ENCODE data around the gene PDE4A.
"Not testable (repeated sequence)": the region's sequence is repeated elsewhere in the genome, so short reads cannot be mapped to it uniquely, and the experiment has no call there.

PDE4A gene

GRCh38 chr19:10403137-10404021 lies 17.0 kb upstream of the PDE4A start, which contains the start of gene CDC37:
CDC37 (minus strand) TSS chr19:10403542; CDS start chr19:10403479, 63 bp downstream.
- DNase-seq (ENCODE audit: low spot score) (peak; percentile 96), FAIRE-seq (no peak)

DNA sequence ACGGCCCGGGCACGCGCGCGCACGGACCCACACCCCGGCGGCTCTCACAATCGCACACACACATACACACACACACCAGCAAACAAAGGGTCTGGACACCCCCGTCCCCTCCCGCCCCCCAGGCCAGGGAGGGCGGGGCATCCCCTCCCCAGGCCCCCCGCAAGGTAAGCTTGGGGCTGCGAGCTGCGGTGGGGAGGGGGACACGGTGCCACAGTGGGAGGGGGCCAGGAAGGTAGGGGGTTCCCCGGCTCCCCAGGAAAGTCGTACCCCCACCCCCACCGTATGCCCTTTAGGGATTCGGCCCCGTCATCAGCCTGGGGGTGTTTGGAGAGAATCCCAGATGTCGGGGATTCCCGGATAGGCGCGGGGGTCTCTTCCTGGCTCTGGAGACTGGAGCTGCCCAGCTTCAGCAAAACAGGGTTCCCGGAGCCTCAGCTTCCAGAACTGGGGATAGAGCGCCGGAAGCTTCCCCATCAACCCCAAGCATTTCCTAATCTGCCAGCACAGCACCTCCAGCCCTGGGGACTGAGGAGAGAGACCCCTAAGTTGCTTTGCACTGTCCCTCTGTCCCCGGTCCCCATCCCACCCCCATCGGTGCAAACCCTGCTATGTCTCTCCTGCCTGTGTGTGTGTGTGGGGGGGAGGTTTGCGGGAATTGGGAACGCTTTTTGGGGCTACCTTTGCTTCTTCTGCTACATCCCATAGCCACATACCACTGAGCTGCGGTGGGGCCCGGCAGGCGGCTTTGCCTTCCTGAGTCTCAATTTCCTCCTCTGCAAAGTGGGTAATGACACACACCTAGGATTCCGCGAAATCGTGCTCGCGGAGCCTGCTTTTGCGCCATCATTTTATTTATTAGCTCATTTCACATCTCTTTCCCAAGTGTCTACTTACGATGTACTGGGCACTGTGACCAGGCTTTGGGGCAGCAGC lies 15.2 kb upstream of the PDE4A start:
- FAIRE-seq (no peak), DNase-seq (ENCODE audit: low spot score) (no peak)

DNA sequence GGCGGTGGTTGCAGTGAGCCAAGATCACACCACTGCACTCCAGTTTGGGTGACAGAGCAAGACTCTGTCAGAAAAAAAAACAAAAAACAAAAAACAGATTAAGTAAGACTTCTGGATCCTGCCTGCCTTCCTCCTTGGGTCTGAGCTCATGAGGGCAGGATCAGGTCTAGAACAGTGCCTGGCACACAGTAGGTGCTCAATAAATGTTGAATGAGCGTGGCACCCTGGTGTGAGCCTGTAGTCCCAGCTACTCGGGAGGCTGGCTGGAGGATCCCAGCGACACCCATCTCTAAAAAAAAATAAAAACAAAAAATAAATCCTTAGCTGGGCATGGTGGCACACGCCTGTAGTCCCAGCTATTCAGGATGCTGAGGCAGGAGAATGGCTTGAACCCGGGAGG lies 14.1 kb upstream of the PDE4A start:
- no peak for DNase-seq (ENCODE audit: low spot score)
- no peak for FAIRE-seq

GRCh38 chr19:10407096-10407495 lies 13.2 kb upstream of the PDE4A start:
- DNase-seq (ENCODE audit: low spot score): no peak
- no peak for FAIRE-seq

- FAIRE-seq (no peak), DNase-seq (ENCODE audit: low spot score) (no peak)
These were observed 11.6 kb upstream of the PDE4A start for GRCh38 chr19:10408511-10409283.

DNA sequence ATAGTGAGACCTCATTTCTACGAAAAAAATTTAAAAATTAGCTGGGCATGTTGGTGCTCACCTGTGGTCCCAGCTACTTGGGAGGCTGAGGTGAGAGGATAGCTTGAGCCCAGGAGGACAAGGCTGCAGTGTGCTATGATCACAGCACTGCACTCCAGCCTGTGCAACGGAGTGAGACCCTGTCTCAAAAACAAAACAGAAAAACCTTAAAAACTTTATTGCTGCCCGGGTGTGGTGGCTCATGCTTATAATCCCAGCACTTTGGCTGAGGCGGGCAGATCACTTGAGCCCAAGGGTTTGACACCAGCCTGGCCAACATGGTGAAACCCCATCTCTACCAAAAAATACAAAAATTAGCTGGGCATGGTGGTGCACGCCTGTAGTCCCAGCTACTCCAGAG lies 9.1 kb upstream of the PDE4A start:
- FAIRE-seq; DNase-seq (ENCODE audit: low spot score): not testable (repeated sequence)

DNA sequence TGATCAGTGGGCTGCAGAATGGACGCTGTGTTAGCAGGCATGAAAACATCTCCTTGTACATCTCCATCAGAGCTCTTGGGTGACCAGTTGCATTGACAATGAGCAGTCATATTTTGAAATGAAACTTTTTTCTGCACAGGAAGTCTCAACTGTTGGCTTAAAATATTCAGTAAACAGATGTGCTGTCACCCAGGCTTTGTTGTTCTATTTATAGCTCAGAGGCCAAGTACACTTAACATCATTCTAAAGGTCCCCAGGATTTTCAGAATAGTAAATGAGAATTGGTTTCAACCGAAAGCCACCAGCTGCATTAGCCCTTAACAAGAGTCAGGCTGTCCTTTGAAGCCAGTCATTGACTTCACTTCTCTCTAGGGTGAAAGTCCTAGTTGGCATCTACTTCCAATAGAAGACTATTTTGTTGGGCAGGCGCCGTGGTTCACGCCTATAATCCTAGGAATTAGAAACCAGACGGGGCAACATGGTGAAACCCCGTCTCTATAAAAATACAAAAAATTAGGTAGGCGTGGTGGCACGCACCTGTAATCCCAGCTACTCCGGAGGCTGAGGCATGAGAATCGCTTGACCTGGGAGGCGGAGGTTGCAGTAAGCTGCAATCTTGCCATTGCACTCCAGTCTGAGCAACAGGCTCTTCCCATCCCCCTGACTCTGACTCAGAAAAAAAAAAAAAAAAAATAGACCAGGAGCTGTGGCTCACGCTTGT lies 7.9 kb upstream of the PDE4A start:
- FAIRE-seq (no peak), DNase-seq (ENCODE audit: low spot score) (no peak)

- FAIRE-seq (no peak), DNase-seq (ENCODE audit: low spot score) (no peak)
These were observed 4.3 kb upstream of the PDE4A start for GRCh38 chr19:10416083-10416379.

- DNase-seq (ENCODE audit: low spot score) (peak; percentile 62), FAIRE-seq (no peak)
These were observed 3.7 kb upstream of the PDE4A start for GRCh38 chr19:10416380-10417257.

DNA sequence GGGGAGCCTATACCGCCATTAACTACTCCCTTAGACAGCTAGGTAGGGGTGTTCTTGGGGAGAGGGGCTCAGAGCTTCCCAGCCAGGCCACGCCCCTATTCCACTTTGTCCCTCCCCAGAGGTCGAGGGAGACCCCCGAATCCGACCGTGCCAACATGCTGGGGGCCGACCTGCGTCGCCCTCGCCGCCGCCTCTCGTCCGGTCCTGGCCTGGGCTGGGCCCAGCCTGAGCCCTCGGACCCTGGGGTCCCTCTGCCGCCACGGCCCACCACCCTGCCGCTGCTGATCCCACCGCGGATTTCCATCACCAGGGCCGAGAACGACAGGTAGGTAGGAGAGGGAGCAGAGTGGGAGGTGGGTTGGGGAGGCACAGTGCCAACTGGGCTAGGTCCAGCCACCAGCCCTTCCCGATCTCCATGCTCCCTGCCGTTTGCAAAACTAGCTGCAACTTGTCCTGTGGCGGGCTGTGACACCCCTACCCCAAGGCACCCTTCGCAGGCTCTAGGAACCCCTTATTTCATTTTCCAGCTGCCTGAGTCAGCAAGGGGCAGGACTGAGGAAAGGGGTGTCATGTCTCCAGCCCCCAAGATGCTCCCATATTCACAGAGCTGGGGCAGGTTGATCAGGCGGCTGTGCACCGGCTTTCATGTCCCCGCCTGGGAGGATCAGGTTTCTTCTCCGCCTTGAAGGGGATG lies 2.6 kb upstream of the PDE4A start:
- no peak for FAIRE-seq
- DNase-seq (ENCODE audit: low spot score): no peak

DNA sequence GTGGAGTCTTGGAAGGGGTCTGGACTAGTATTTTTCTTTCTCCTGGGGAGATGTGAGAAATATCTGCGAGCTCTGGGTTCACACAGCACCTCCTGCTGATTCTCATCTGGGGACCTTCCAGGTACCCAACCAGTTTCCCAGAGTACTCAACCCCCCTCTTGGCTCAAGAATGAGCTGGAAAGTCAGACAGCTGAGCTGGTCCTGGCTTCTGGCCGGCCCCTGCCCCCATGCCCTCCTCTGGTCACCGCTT lies 2.2 kb upstream of the PDE4A start:
- FAIRE-seq: no peak
- DNase-seq (ENCODE audit: low spot score): no peak

DNA sequence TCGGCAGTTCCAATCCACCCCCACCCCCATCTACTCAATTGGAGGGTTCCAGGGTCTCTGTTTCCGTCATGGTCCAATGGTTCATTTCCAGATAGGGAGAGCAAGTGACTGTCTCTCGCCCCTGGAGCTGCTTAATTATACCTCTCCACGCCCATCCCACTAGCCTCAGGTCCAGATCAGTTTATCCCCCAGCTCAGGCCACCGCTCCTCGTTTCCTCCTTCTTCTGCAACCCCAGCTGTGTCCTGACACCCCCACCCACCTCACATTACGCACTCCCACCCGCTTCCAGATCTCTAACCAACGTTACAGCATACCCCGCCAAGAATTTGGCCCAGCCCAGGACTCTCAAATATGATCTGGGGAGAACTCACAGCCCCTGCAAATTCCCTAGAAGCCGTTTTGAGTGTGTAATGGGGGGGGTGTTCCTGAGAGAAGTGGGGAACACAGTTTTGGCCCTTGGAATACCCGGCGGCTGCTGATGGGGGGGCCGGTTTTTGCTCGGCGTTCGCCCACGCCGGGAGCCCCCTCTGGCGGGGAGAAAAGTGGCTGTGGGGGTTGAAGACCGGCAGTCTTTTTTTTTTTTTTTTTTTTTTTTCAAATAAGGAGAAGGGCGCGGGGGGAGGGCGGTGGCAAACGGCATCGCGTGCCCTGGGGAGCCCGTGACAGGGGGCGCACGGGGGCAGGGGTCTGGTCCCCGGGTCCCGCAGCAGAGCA lies 1.7 kb upstream of the PDE4A start:
- DNase-seq (ENCODE audit: low spot score) (no peak), FAIRE-seq (no peak)

- FAIRE-seq (no peak), DNase-seq (ENCODE audit: low spot score) (no peak)
These were observed 1.1 kb upstream of the PDE4A start for GRCh38 chr19:10419200-10419645.

DNA sequence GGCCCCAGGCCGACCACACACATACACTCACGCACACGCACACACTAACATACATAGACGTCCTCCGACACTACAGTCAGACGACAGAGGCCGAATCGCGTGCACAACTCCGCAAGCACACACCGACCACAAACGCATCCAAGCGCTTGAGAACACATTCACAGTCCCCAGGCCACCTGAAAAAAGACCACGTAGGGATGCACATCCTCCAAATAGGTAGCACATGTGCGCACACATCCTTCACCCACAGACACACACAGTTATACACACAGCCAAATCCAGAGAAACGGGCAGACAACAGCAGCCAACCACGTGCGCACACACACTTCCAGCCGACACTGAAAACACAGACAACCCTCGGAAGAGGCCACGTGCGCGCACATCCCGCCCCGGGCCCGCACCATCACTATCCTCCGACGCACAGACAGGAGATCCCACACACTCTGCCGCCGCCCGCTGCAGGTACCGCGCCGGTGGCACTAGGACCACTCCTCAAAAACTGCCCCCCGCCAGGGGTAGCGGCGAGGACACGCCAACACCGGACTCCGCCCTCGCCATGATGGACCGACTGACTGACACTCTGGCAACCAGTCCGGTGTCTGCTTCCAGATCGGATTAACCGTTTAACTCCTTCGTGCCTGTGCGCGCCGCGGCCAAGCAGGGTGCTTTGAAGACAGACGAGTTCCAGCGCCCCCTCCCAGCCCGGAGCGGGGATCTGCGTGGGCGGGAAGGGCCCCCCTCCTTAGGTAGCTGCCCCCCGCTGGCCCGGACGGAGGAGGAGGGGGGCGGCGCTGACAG lies 493 bp upstream of the PDE4A start:
- FAIRE-seq (no peak), DNase-seq (ENCODE audit: low spot score) (peak; percentile 55)

DNA sequence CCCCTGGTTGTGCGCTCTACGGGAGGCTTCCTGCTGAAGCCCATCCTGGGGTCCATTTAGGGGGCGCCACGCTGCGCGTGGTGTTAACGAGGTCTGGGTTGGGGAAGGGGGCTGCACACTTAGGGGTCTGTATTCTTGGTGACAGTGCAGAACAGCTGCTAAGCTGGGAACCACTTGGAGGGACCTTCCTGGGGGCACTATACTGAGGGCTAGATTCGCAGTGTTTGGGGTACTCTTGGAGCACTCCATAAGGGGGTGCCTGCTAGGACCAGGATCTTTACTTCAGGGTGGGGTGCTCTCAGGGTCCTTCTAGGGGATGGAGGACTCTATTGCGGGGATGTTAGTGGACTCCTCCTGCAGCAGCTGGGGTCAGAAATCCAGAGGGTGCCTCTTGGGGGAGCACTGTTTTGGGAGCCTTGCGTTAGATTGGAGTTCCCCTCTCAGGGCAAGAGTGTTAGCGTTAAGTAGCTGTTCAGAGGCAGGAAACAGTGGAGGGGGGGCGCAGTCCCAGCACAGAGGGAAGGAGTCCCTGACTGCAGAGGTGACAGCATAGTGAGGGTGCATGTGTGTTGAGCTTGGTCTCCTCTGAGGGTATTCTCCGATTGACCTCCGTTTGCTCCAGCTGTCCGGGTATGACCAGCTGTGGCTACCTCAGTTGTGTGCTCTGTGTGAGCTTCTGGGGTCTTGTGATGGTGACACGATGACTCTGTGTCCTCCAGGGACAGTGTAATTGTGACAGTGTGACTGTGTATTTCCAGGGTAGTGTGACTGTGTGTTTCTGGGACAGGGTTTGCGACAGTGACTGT lies 1.1 kb downstream of the PDE4A start:
- FAIRE-seq: no peak
- DNase-seq (ENCODE audit: low spot score): no peak

DNA sequence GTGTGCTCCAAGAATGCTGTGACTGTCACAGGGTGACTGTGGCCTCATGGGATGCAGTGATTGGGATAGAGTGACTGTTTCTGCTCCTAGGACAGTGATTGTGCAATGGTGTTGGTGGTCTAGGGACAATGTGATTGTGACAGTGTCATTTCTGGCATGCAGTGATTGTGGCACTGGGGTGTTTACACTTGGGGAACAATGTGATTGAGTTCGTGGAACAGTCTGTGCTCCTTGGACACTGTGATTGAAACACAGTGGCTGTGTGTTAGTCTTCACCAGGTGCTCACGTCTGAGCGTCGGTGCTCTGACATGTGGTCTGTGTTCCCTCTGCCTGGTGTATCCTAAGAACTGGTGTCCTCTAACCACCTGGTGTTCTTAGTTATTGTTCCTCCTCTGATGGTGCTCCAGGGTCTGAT lies 1.7 kb downstream of the PDE4A start:
- no peak for DNase-seq (ENCODE audit: low spot score)
- FAIRE-seq: no peak

- FAIRE-seq (no peak), DNase-seq (ENCODE audit: low spot score) (no peak)
These were observed 2.5 kb downstream of the PDE4A start for GRCh38 chr19:10422846-10423245.
